Ramos (cell line): Measurements from ENCODE around the gene FRAT2.
"Not testable (repeated sequence)": the region's sequence is repeated elsewhere in the genome, so short reads cannot be mapped to it uniquely, and the experiment has no call there.

Experiments used
- in situ Hi-C: fragments of 300-500 bp; cut with MboI; formaldehyde crosslinking; loops from one replicate; pipeline ENCODE4 v1.14.3; 2022; ENCODE audit warnings: low sequenced_read_pairs; ENCODE audit not compliant: unreplicated experiment

FRAT2 gene

GRCh38 chr10:97292862-97293198, 41.7 kb downstream of the FRAT2 start:
- in situ Hi-C loops: no loop called here

GRCh38 chr10:97292097-97292861, 42.2 kb downstream of the FRAT2 start, which contains the start of gene ARHGAP19:
Gene ARHGAP19 (minus strand): TSS chr10:97292637. CDS start chr10:97292627, 10 bp downstream.
- in situ Hi-C loops: no loop called here

- in situ Hi-C loops: no loop called here
These were observed 43.0 kb downstream of the FRAT2 start for GRCh38 chr10:97291357-97292096.

- in situ Hi-C loops: not testable (repeated sequence)
These were observed 43.8 kb downstream of the FRAT2 start for GRCh38 chr10:97290576-97291356.

- in situ Hi-C loops: not testable (repeated sequence)
These were observed 44.5 kb downstream of the FRAT2 start for GRCh38 chr10:97290076-97290475.
